Suprapubic skin (tissue), 3 donors: ENCODE data around the gene CCDC144A.
"Not testable (repeated sequence)": the region's sequence is repeated elsewhere in the genome, so short reads cannot be mapped to it uniquely, and the experiment has no call there.

ENCODE experiments used
- CTCF ChIP-seq, 2 donors: fragments of 200-600 bp in 1 of 2; fragments of 450-650 bp in 1 of 2; sonication (generic) in 1 of 2; IDR thresholded peaks; one replicate each; pipeline ENCODE4 v1.5.1; 2016 to 2019; ENCODE audit warnings: antibody characterized with exemption in 2 of 2, mild to moderate bottlenecking in 1 of 2, moderate library complexity in 1 of 2
- POLR2A ChIP-seq, 2 donors: fragments of 450-650 bp; IDR thresholded peaks; one replicate each; pipeline ENCODE4 v1.6.1; 2017; ENCODE audit warnings: antibody characterized with exemption in 2 of 2, mild to moderate bottlenecking in 2 of 2, moderate library complexity in 2 of 2

GRCh38 chr17:16794215-16794614 is 104.2 kb downstream of the CCDC144A start:
- not testable (repeated sequence) for TF ChIP-seq POLR2A, CTCF (IDR thresholded peaks at IDR 0.05)
